ENCODE results near the gene ADARB2. TPM values are rescaled to one million over a fixed set of nuclear protein-coding genes. Genes with fewer than 3 reads are reported as not detected.
"Not testable (repeated sequence)": the region's sequence is repeated elsewhere in the genome, so short reads cannot be mapped to it uniquely, and the experiment has no call there.

Gene ADARB2
- total RNA-seq, 1 donor from 2014 or later, result 0.05 TPM

DNA sequence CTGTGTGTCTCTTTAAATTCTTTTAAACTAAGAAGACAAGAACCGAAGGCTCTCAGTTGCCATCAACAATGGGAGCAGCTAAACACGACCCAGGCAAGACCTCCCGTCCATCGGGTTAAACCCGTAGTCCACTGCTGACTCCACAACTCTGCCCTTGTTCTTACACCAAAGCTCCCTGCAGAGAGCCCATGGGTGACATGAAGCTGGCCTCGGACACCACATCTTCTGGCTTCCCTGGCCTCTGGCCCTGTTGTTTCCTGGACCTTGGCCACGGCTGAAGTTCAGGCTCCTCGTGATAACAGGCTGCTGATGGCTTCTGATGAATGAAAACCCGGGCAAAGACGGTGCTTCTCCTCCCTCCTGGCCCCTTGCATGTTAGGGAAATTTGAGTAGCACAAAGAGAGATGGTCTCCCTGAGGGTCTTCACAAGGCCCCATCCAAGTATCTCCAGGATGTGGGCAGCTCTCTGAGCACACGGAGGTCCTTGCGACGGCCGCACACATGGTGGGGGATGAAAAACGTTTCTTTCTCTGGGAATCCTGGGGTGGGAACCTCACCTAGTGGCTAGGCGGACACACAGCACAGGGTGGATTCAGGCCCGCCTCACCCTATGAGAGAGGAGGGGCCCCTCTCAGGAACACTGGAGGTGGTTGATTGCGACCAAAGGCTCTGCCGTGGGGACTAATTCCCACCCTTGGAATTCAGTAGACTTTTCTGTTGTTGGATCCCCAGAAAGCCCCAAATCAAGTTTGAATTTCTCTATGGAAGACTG lies 271.1 kb downstream of the ADARB2 start:
- no peaks in the 10 kb centered on the region for H3K4me1 Mint-ChIP-seq (ENCODE audit: low read depth)
- H3K9me3 Mint-ChIP-seq, result no peaks in the 10 kb centered on the region
- no peak for DNase-seq (ENCODE audit: low spot score)
- H3K27me3 Mint-ChIP-seq (ENCODE audit: low read depth), result no peaks in the 10 kb centered on the region
- intact Hi-C loops (cut with micrococcal nuclease), result no loop called here
- no peak overlapping the region for H3K4me3 Mint-ChIP-seq (ENCODE audit: low read depth)
- no peak overlapping the region for H3K27ac Mint-ChIP-seq
- no peaks in the 10 kb centered on the region for H3K36me3 Mint-ChIP-seq (ENCODE audit: low read depth)

DNA sequence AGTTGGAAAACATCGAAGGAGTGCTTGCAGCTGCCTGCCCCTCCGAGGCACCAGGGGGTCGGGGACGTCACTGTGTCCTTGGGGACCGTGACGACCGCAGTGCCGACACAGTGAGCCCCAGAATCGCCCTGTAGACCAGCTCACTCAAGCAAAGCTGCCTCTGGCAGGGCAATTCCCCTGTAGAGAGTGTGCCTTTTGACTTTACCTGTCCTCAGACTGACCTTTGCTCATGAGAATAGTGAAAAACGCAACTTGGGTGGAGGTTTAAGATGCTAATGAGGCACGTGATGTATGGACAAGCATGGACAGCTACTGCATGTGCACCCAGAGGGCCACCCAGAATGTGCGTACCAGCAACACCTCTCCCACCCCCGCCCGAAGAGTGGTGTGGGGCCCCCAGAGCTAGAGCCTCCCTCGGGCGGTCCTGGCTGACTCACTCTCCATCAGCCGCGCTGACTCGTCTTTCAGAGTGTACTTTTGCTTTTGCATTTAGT lies 271.9 kb downstream of the ADARB2 start:
- Mint-ChIP-seq H3K4me3 (ENCODE audit: low read depth) (no peak overlapping the region), H3K27ac (no peak overlapping the region), H3K27me3 (ENCODE audit: low read depth) (no peaks in the 10 kb centered on the region), H3K4me1 (ENCODE audit: low read depth) (no peaks in the 10 kb centered on the region), H3K9me3 (no peaks in the 10 kb centered on the region), H3K36me3 (ENCODE audit: low read depth) (no peaks in the 10 kb centered on the region)
- intact Hi-C loops (cut with micrococcal nuclease), result no loop called here
- DNase-seq (ENCODE audit: low spot score), result no peak

DNA sequence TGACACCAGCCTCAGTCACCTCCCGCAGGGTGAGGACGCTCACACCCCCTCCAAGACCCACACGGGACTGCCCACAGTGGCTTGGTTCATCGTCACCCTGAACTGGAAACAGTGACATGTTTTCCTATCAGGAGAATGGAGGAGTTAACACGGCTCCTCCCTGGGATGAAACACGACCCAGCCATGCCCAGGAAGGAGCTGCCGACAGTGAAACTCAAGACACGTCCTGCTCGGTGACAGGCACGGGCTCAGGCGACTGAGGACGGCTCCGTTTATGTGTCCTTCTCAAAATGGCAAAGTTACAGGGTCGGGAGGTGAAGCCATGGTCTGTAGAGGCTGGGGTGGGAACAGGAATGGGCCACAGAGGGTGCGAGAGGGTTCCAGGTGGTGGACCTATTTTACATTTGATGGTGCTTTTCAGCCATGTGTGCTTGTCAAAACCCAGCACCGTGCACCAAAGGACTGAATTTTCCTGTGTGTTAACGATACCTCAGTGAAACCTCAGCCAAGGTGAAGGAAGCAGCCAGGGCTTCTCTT lies 272.4 kb downstream of the ADARB2 start:
- Mint-ChIP-seq H3K27me3 (ENCODE audit: low read depth) (no peaks in the 10 kb centered on the region), H3K9me3 (no peaks in the 10 kb centered on the region), H3K4me1 (ENCODE audit: low read depth) (no peaks in the 10 kb centered on the region), H3K27ac (no peak overlapping the region), H3K36me3 (ENCODE audit: low read depth) (no peaks in the 10 kb centered on the region), H3K4me3 (ENCODE audit: low read depth) (no peak overlapping the region)
- no peak for DNase-seq (ENCODE audit: low spot score)
- intact Hi-C loops (cut with micrococcal nuclease), result no loop called here

DNA sequence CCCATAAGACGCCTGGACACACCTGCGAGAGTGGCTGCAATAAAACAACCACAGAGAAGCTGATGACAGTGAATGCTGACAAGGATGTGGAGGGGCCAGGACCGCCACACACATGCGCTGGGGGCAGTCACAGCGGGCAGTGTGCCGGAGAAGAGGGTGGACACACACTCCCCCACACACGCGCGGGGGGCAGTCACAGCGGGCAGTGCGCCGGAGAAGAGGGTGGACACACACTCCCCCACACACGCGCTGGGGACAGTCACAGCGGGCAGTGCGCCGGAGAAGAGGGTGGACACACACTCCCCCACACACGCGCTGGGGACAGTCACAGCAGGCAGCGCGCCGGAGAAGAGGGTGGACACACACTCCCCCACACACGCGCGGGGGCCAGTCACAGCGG lies 273.4 kb downstream of the ADARB2 start:
- H3K9me3 Mint-ChIP-seq; H3K4me3 Mint-ChIP-seq (ENCODE audit: low read depth); H3K27me3 Mint-ChIP-seq (ENCODE audit: low read depth); intact Hi-C loops (cut with micrococcal nuclease); H3K27ac Mint-ChIP-seq; H3K4me1 Mint-ChIP-seq (ENCODE audit: low read depth); DNase-seq (ENCODE audit: low spot score); H3K36me3 Mint-ChIP-seq (ENCODE audit: low read depth): not testable (repeated sequence)

DNA sequence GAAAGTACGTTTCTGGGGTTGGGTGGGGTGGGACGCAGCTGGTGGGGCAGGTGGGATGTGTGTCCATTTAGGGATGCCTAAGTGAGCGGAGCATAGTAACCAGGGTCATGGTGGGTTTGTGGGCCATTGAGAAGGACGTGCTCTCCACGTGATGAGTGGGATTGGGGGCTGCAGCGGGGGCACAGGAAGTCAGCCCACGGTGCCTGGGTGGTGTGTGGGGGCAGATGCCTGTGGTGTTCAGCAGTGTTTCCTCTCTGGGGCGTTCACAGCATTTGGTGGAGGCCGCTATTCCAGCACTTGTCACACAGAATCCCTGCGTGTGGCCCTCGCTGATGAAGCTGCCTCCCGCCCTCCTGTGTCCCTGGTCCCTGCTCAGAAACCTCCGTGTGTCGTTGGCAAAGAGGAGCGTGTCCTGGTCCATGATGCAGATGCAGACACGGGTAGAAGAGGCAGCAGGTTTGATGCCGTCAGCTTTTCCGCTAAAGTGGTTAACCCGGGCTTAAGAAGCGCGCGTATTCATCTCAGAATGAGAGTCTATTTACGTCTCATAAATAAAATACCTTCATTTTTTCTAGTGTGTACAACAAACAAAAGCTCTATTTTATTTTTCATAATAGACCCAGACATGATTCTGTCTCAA lies 274.2 kb downstream of the ADARB2 start:
- no peaks in the 10 kb centered on the region for H3K36me3 Mint-ChIP-seq (ENCODE audit: low read depth)
- no peak overlapping the region for H3K27ac Mint-ChIP-seq
- no peaks in the 10 kb centered on the region for H3K9me3 Mint-ChIP-seq
- no peaks in the 10 kb centered on the region for H3K27me3 Mint-ChIP-seq (ENCODE audit: low read depth)
- no peak for DNase-seq (ENCODE audit: low spot score)
- no peak overlapping the region for H3K4me3 Mint-ChIP-seq (ENCODE audit: low read depth)
- intact Hi-C loops (cut with micrococcal nuclease), result no loop called here
- no peaks in the 10 kb centered on the region for H3K4me1 Mint-ChIP-seq (ENCODE audit: low read depth)

DNA sequence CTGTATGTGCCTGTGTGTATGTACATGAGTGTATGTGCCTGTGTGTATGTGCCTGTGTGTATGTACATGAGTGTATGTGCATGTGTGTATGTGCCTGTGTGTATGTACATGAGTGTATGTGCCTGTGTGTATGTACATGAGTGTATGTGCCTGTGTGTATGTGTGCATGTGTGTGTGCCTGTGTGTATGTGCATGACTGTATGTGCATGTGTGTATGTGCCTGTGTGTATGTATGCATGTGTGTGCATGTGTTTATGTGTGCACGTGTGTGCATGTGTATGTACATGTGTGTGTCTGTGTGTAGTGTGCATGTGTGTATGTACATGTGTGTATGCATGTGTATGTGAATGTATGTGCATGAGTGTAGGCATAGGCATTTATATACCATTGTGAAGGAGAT lies 274.8 kb downstream of the ADARB2 start:
- H3K27ac Mint-ChIP-seq, result no peak overlapping the region
- H3K4me1 Mint-ChIP-seq (ENCODE audit: low read depth), result no peaks in the 10 kb centered on the region
- H3K27me3 Mint-ChIP-seq (ENCODE audit: low read depth), result no peaks in the 10 kb centered on the region
- no peaks in the 10 kb centered on the region for H3K36me3 Mint-ChIP-seq (ENCODE audit: low read depth)
- no peak for DNase-seq (ENCODE audit: low spot score)
- intact Hi-C loops (cut with micrococcal nuclease), result no loop called here
- no peaks in the 10 kb centered on the region for H3K9me3 Mint-ChIP-seq
- no peak overlapping the region for H3K4me3 Mint-ChIP-seq (ENCODE audit: low read depth)

DNA sequence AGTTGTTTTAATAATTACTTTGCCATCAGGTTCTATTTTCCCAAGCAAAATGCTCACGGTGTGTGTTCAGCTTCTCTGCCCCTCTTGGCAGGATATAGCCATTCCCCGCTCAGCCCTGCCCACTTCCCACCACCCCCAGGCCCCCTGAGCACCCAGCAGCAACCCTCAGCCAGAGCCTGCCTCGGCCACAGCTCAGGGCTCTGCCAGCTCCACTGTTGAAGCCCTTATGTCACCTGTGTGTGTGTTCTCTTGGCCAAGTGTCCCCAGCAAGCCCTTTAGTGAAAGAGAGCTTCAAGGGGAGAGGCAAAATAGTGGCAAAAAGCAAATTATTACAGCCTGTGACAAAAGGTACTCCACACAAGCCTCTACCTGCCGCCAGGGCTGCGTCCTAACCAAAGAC lies 275.3 kb downstream of the ADARB2 start:
- H3K9me3 Mint-ChIP-seq, result no peaks in the 10 kb centered on the region
- H3K27ac Mint-ChIP-seq, result no peak overlapping the region
- DNase-seq (ENCODE audit: low spot score), result no peak
- intact Hi-C loops (cut with micrococcal nuclease), result no loop called here
- H3K4me3 Mint-ChIP-seq (ENCODE audit: low read depth), result no peak overlapping the region
- no peaks in the 10 kb centered on the region for H3K27me3 Mint-ChIP-seq (ENCODE audit: low read depth)
- H3K4me1 Mint-ChIP-seq (ENCODE audit: low read depth), result no peaks in the 10 kb centered on the region
- no peaks in the 10 kb centered on the region for H3K36me3 Mint-ChIP-seq (ENCODE audit: low read depth)

DNA sequence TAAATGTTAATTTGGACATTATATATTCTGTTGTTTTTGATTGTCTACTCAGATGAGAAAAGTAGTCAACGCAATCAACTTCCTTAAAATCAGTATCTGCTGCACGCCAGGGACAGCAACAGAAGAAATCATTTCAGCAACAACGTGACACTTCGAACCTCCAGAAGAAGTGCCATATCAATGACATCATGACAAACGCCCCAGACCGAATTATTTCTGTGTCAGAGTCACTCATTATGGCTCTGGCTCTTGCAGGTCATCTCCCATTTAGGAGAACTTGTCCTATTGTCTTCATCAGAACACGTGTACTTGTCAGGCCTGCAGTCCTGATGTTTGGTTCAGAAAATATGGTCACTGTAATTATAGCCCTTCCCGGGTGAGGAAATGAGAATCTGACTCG lies 276.3 kb downstream of the ADARB2 start:
- no peak overlapping the region for H3K4me3 Mint-ChIP-seq (ENCODE audit: low read depth)
- no peak overlapping the region for H3K27ac Mint-ChIP-seq
- no peaks in the 10 kb centered on the region for H3K36me3 Mint-ChIP-seq (ENCODE audit: low read depth)
- no peak for DNase-seq (ENCODE audit: low spot score)
- intact Hi-C loops (cut with micrococcal nuclease), result no loop called here
- H3K27me3 Mint-ChIP-seq (ENCODE audit: low read depth), result no peaks in the 10 kb centered on the region
- no peaks in the 10 kb centered on the region for H3K4me1 Mint-ChIP-seq (ENCODE audit: low read depth)
- H3K9me3 Mint-ChIP-seq, result no peaks in the 10 kb centered on the region

DNA sequence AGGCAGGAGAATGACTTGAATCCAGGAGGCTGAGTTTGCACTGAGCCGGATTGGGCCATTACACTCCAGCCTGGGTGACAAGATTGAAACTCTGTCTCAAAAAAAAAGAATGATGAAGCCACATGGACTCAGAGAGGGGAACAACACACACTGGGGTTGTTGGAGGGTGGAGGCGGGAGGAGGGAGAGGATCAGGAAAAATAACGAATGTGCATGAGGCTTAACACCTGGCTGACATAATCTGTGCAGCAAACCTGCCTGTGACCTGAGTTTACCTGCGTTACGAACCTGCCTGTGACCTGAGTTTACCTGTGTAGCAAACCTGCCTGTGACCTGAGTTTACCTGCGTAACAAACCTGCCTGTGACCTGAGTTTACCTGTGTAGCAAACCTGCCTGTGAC lies 277.7 kb downstream of the ADARB2 start:
- H3K4me3 Mint-ChIP-seq (ENCODE audit: low read depth); H3K4me1 Mint-ChIP-seq (ENCODE audit: low read depth); H3K36me3 Mint-ChIP-seq (ENCODE audit: low read depth); DNase-seq (ENCODE audit: low spot score); intact Hi-C loops (cut with micrococcal nuclease); H3K27ac Mint-ChIP-seq; H3K27me3 Mint-ChIP-seq (ENCODE audit: low read depth); H3K9me3 Mint-ChIP-seq: not testable (repeated sequence)

DNA sequence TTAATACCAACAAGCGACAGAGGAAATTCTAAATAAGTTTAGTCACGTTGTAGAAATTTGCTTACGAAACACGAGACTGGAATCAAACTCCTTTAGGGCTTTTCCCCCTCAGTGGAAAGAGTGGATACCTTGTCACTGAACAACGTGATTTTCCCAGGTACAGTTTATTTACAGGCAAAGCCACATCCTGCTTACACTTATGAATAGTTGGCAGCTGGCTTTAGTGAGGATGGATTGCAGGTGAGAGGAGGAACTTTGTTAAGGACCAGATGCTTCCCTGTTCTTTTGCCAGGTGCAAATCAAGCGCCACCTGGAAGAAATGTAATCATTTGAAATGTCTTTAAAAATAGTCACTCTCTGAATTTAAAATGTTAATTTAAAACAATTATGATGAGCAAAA lies 282.4 kb downstream of the ADARB2 start:
- intact Hi-C loops (cut with micrococcal nuclease), result no loop called here
- no peaks in the 10 kb centered on the region for H3K36me3 Mint-ChIP-seq (ENCODE audit: low read depth)
- no peak overlapping the region for H3K27ac Mint-ChIP-seq
- peaks cover 3% of the 10 kb centered on the region for H3K4me1 Mint-ChIP-seq (ENCODE audit: low read depth)
- peaks cover 10% of the 10 kb centered on the region for H3K9me3 Mint-ChIP-seq
- DNase-seq (ENCODE audit: low spot score), result no peak
- no peaks in the 10 kb centered on the region for H3K27me3 Mint-ChIP-seq (ENCODE audit: low read depth)
- no peak overlapping the region for H3K4me3 Mint-ChIP-seq (ENCODE audit: low read depth)

DNA sequence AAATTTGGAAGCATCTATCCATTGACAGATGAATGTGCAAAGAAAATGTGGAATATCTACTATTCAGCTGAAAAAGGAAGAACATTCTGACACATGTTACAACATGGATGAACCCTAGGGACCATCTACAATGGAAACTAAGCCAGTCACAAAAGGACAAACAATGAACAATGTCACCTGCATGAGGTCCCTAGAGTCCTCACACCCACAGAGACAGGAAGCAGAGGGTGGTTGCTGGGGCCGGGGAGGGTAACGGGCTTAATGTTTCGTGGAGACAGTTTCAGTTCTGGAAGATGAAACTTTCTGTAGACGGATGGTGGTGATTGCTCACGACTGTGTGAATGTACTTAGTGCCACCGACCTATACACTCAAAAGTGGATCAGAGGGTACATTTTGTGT lies 282.9 kb downstream of the ADARB2 start:
- Mint-ChIP-seq H3K27me3 (ENCODE audit: low read depth) (no peaks in the 10 kb centered on the region), H3K27ac (no peak overlapping the region), H3K4me1 (ENCODE audit: low read depth) (peaks cover 3% of the 10 kb centered on the region), H3K9me3 (peaks cover 10% of the 10 kb centered on the region), H3K4me3 (ENCODE audit: low read depth) (no peak overlapping the region), H3K36me3 (ENCODE audit: low read depth) (no peaks in the 10 kb centered on the region)
- intact Hi-C loops (cut with micrococcal nuclease), result no loop called here
- DNase-seq (ENCODE audit: low spot score), result no peak

DNA sequence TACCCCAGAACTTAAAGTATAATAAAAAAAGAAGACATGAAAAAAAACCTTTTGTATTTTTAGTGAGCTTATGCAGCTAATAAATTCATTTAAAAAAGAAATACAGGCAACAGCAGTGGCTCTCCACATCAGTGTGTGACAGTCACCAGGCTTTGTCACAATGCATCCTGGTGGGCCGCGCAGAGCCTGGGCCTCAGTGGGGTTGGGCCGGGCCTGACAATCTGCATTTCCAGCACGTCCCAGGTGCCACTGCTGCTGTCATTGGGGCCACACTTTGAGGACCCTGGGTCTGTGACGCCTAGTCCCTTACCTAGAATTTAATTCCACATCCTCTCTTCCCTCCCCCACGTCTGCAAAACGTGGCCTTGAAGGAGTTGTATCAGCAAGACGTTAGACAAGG lies 284.5 kb downstream of the ADARB2 start:
- Mint-ChIP-seq H3K27ac (no peak overlapping the region), H3K4me1 (ENCODE audit: low read depth) (peaks cover 3% of the 10 kb centered on the region), H3K4me3 (ENCODE audit: low read depth) (no peak overlapping the region)

DNA sequence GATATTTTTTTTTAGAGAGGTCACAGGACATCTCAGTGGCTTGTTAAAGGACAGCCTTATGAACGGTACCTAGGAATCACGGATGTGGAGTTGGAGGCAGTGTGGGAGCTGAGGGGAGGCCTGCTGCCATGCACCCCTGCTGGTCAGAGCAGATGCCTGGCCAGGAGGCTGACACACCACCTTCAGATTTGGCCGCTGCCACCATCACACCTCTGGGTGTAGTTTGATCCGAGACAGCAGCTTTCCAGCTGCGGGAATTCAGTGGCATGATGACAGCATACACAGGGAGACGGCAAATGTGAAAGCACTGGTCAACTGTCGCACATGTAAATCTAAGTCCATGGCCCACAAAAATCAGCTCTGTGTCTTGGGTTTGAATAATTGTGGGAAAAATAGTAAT lies 285.4 kb downstream of the ADARB2 start:
- peaks cover 10% of the 10 kb centered on the region for H3K9me3 Mint-ChIP-seq
- no peak overlapping the region for H3K27ac Mint-ChIP-seq
- H3K27me3 Mint-ChIP-seq (ENCODE audit: low read depth), result no peaks in the 10 kb centered on the region
- DNase-seq (ENCODE audit: low spot score), result no peak
- no peaks in the 10 kb centered on the region for H3K36me3 Mint-ChIP-seq (ENCODE audit: low read depth)
- H3K4me1 Mint-ChIP-seq (ENCODE audit: low read depth), result peaks cover 3% of the 10 kb centered on the region
- no peak overlapping the region for H3K4me3 Mint-ChIP-seq (ENCODE audit: low read depth)
- intact Hi-C loops (cut with micrococcal nuclease), result no loop called here

More for the DNA sequence above, 284.5 kb downstream of the ADARB2 start:
- no peaks in the 10 kb centered on the region for H3K36me3 Mint-ChIP-seq (ENCODE audit: low read depth)
- no peaks in the 10 kb centered on the region for H3K27me3 Mint-ChIP-seq (ENCODE audit: low read depth)
- H3K9me3 Mint-ChIP-seq, result peaks cover 10% of the 10 kb centered on the region
- intact Hi-C loops (cut with micrococcal nuclease), result no loop called here
- no peak for DNase-seq (ENCODE audit: low spot score)

All from activated T-helper 2 cell treated with anti-CD3 and anti-CD28 coated beads, Interferon-gamma antibody, Interleukin-2, Interleukin-4, amounts not matched to agents 10 μg/mL and 5 μg/mL and 100 μg/mL, durations not matched to agents 14 hours and 24 hours and 36 hours (primary cell).